Lung microvascular endothelial cell (primary cell): ENCODE results near the gene SGCA. TPM values are rescaled to one million over a fixed set of nuclear protein-coding genes. Genes with fewer than 3 reads are reported as not detected.

Source experiments
- DNase-seq, 2 donors: peaks; one replicate each; pipeline versions ENCODE4 v3.0.0 to v3.0.0-alpha.2; 2010; ENCODE audit warnings: low read depth in 2 of 2
- total RNA-seq: library from RNA; depleted of rRNA; stranded (reverse); fragments of >200 nt; gene quantifications from 2 replicates; pipeline ENCODE4 v1.2.1, GENCODE V29; 2014

SGCA gene
- total RNA-seq, 1 donor from 2014 or later: not detected

DNA sequence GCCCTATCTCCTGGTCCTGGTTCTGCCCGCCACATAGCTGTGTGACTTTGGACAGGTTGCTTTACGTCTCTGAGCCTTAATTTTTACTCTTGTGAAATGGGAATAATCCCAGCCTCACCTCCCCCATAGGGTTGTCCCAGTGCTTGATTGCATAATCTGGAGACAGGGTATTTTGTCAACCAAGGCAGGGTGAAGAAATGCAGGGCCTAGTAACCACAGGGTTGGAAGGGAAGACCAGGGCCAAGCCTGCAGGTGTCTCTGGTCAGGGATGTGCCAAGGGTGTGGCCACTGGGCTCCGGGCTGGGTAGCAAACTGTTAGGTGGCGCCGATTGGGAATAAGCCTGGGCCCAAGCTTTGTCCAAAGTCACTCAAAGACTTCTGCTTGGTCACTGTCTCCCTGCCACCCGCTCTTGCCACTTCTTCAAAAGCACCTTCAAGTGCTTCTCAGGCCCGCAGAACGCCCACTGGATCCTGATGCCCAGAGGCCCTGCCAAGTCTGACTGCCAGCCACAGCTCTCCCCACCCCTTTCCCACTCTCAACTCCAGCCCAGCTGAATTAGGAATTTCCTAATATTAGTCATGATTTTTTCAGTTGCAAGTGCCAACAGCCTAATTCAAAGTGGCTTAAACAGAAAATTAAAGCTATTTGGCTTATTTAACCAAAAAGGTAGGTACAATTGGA, 56.2 kb downstream of the SGCA start:
- DNase-seq: no peak

DNA sequence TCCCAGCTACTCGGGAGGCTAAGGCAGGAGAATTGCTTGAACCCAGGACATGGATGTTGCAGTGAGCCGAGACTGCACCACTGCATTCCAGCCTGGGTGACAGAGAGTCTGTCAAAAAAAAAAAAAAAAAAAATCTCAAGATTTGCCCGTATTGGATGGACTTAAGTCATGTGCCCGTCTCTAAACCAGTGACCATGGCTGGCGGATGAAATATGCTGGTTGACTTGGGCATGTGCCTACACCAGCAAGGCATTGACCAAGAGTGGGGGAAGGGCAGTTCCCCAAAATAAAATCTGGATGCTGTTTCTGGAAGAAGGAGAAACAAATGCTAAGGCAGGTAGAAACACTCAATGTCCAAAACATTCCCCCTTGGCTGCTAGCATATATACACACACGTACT, 57.1 kb downstream of the SGCA start:
- no peak for DNase-seq

Other genes starting within 250 kb of the SGCA start
- gene DLX4, start 196.8 kb upstream of the SGCA start, total RNA-seq: not detected in 2 replicates
- gene DLX3, start 170.8 kb upstream of the SGCA start, total RNA-seq: not detected in 2 replicates
- gene ITGA3, start 109.9 kb upstream of the SGCA start, total RNA-seq: 112 and 162 TPM in 2 replicates
- 11.6 and 13.3 TPM in 2 replicates for gene PDK2, start 70.7 kb upstream of the SGCA start, total RNA-seq
- gene SAMD14, start 35.8 kb upstream of the SGCA start, total RNA-seq: 3.2 and 3.5 TPM in 2 replicates
- 16.1 and 25.8 TPM in 2 replicates for gene PPP1R9B, start 15.3 kb upstream of the SGCA start, total RNA-seq
- gene COL1A1, start 35.6 kb downstream of the SGCA start, total RNA-seq: 7.2 and 12.5 TPM in 2 replicates
- not detected in 2 replicates for gene TMEM92, start 108.5 kb downstream of the SGCA start, total RNA-seq
- 15.3 and 18.5 TPM in 2 replicates for gene XYLT2, start 180.1 kb downstream of the SGCA start, total RNA-seq
- 42.1 and 55.8 TPM in 2 replicates for gene MRPL27, start 207.2 kb downstream of the SGCA start, total RNA-seq
- 0.79 and 1.5 TPM in 2 replicates for gene EME1, start 207.2 kb downstream of the SGCA start, total RNA-seq
- 92.3 and 95.9 TPM in 2 replicates for gene LRRC59, start 231.5 kb downstream of the SGCA start, total RNA-seq